ENCODE measurements around the gene IGFBP5. TPM values are rescaled to one million over a fixed set of nuclear protein-coding genes. Genes with fewer than 3 reads are reported as not detected.

The IGFBP5 gene
- total RNA-seq, 2 experiments from 2014 or later = not detected

DNA sequence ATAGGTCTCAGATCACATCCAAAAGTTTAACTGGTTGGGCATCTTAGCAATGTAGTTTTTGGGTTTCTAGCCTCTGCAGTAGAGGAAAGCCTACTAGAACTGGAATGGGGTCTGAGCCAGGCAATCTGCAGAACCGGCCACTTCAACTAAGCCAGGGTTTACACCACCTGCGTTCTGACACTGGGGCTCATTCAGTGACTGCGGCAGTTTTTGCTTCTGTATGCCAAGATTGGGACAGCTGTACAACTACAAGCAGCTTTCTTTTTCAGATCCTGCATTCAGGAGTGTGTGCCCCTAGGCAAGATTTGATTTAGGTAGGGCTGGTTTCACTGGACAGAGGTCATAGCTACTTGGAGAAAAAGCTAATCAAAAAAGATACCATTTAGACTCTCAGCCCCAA, 43.7 kb upstream of the IGFBP5 start:
- H3K27me3 Mint-ChIP-seq = peaks cover 1% of the 10 kb centered on the region
- no peak overlapping the region for H3K27ac Mint-ChIP-seq
- no peaks in the 10 kb centered on the region for H3K9me3 Mint-ChIP-seq
- ChIA-PET POLR2A (no interaction called here), CTCF (no interaction called here)
- no peak for DNase-seq
- no peaks in the 10 kb centered on the region for H3K36me3 Mint-ChIP-seq (ENCODE audit: low read depth)
- ATAC-seq = no peak
- no peak overlapping the region for H3K4me3 Mint-ChIP-seq
- no peaks in the 10 kb centered on the region for H3K4me1 Mint-ChIP-seq (ENCODE audit: low read depth)
- TF ChIP-seq, protein P1, sequence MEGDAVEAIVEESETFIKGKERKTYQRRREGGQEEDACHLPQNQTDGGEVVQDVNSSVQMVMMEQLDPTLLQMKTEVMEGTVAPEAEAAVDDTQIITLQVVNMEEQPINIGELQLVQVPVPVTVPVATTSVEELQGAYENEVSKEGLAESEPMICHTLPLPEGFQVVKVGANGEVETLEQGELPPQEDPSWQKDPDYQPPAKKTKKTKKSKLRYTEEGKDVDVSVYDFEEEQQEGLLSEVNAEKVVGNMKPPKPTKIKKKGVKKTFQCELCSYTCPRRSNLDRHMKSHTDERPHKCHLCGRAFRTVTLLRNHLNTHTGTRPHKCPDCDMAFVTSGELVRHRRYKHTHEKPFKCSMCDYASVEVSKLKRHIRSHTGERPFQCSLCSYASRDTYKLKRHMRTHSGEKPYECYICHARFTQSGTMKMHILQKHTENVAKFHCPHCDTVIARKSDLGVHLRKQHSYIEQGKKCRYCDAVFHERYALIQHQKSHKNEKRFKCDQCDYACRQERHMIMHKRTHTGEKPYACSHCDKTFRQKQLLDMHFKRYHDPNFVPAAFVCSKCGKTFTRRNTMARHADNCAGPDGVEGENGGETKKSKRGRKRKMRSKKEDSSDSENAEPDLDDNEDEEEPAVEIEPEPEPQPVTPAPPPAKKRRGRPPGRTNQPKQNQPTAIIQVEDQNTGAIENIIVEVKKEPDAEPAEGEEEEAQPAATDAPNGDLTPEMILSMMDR (IDR thresholded peaks at IDR 0.05) = no peak
- intact Hi-C loops (cut with micrococcal nuclease) = no loop called here

GRCh38 chr2:216737676-216738075, 42.3 kb upstream of the IGFBP5 start:
- H3K36me3 Mint-ChIP-seq (ENCODE audit: low read depth) = no peaks in the 10 kb centered on the region
- TF ChIP-seq, protein P1 (IDR thresholded peaks at IDR 0.05) = no peak
- CTCF ChIA-PET = interaction anchor here (0.7 to 0.9 kb wide), 2 partner anchors 39 to 976 kb away, joined by 3 read pairs; no protein-coding TSS in a partner anchor

DNA sequence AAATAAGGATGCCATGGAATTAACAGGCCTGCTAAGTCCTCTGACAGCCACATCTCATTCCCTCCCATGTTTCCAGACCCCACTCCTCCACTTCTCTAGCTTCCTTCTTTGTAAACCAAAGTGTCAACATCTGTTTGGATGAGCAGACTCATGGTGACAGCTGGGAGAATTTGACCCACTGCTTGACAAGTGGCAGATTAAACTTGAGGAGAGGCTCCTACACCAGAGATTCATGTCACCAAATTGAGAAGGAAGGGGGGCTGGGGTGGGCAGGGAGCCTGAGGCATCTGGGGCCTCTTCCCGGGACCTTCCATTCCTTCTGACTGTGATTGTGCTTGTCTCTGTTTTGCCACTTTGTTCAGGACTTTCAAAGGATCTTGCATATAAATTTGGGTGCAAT, 41.0 kb upstream of the IGFBP5 start:
- DNase-seq (no peak), ATAC-seq (no peak)
- Mint-ChIP-seq H3K4me1 (ENCODE audit: low read depth) (no peaks in the 10 kb centered on the region), H3K27ac (no peak overlapping the region), H3K36me3 (ENCODE audit: low read depth) (no peaks in the 10 kb centered on the region), H3K9me3 (no peaks in the 10 kb centered on the region), H3K4me3 (no peak overlapping the region), H3K27me3 (no peaks in the 10 kb centered on the region)
- ChIA-PET CTCF (no interaction called here), POLR2A (no interaction called here)
- TF ChIP-seq, protein P1 (IDR thresholded peaks at IDR 0.05) = no peak
- intact Hi-C loops (cut with micrococcal nuclease) = no loop called here

More at GRCh38 chr2:216737676-216738075, 42.3 kb upstream of the IGFBP5 start:
- DNase-seq = no peak
- no peak overlapping the region for H3K27ac Mint-ChIP-seq
- H3K4me3 Mint-ChIP-seq = no peak overlapping the region
- H3K9me3 Mint-ChIP-seq = no peaks in the 10 kb centered on the region
- POLR2A ChIA-PET = no interaction called here
- intact Hi-C loops (cut with micrococcal nuclease) = no loop called here
- no peaks in the 10 kb centered on the region for H3K4me1 Mint-ChIP-seq (ENCODE audit: low read depth)
- peaks cover 1% of the 10 kb centered on the region for H3K27me3 Mint-ChIP-seq
- no peak for ATAC-seq

- Mint-ChIP-seq H3K27ac (no peak overlapping the region), H3K36me3 (ENCODE audit: low read depth) (no peaks in the 10 kb centered on the region), H3K4me1 (ENCODE audit: low read depth) (no peaks in the 10 kb centered on the region), H3K4me3 (no peak overlapping the region), H3K27me3 (no peaks in the 10 kb centered on the region), H3K9me3 (no peaks in the 10 kb centered on the region)
- DNase-seq (no peak), ATAC-seq (no peak)
- TF ChIP-seq, protein P1 (IDR thresholded peaks at IDR 0.05) = no peak
- CTCF ChIA-PET = interaction anchor here (0.7 kb wide), 1 partner anchor 10 kb away, joined by 3 read pairs; no protein-coding TSS in a partner anchor
- POLR2A ChIA-PET = no interaction called here
- intact Hi-C loops (cut with micrococcal nuclease) = no loop called here
These were observed 40.3 kb upstream of the IGFBP5 start for GRCh38 chr2:216735668-216736067.

DNA sequence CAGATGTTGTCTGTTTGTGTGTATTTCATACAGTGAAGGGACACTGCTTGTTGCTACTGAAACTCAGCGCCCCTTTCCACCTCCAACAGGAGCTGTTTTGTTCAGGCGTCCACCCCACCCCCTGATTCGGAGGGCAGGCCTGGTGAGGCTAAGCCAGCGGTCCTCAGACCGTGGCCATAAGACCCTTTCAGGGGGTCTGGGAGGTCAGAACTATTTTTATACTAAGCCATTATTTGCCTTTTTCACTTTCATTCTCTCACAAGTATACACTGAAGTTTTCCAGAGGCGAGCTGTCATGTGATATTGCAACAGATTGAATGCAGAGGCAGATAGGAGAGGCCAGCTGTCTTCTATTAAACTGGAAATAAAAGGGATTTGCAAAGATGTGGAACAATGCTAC, 39.7 kb upstream of the IGFBP5 start:
- no peaks in the 10 kb centered on the region for H3K27me3 Mint-ChIP-seq
- H3K36me3 Mint-ChIP-seq (ENCODE audit: low read depth) = no peaks in the 10 kb centered on the region
- H3K4me1 Mint-ChIP-seq (ENCODE audit: low read depth) = no peaks in the 10 kb centered on the region
- DNase-seq (no peak), ATAC-seq (no peak)
- intact Hi-C loops (cut with micrococcal nuclease) = no loop called here
- ChIA-PET POLR2A (no interaction called here), CTCF (interaction anchor here (0.7 kb wide), 1 partner anchor 11 kb away, joined by 3 read pairs; no protein-coding TSS in a partner anchor)
- no peaks in the 10 kb centered on the region for H3K9me3 Mint-ChIP-seq
- no peak overlapping the region for H3K27ac Mint-ChIP-seq
- H3K4me3 Mint-ChIP-seq = no peak overlapping the region
- TF ChIP-seq, protein P1 (IDR thresholded peaks at IDR 0.05) = no peak
